SU-DHL-6 (cell line): ENCODE measurements around the gene ERMN.

Experiments used
- EZH2phosphoT487 ChIP-seq: fragments of 200-600 bp; sonication (generic), shearing (Covaris generic); conservative IDR thresholded peaks from 2 replicates; pipeline ENCODE4 v1.6.1; 2018; ENCODE audit warnings: mild to moderate bottlenecking, antibody characterized with exemption, low read length, moderate library complexity, mixed read lengths
- TF ChIP-seq, protein P1 (sequence below): fragments of 200-600 bp; sonication (generic); IDR thresholded peaks from one replicate; pipeline ENCODE4 v1.5.1; 2017; ENCODE audit warnings: antibody characterized with exemption, mild to moderate bottlenecking, low read length, moderate library complexity; ENCODE audit not compliant: insufficient read depth, poor library complexity, severe bottlenecking

DNA sequence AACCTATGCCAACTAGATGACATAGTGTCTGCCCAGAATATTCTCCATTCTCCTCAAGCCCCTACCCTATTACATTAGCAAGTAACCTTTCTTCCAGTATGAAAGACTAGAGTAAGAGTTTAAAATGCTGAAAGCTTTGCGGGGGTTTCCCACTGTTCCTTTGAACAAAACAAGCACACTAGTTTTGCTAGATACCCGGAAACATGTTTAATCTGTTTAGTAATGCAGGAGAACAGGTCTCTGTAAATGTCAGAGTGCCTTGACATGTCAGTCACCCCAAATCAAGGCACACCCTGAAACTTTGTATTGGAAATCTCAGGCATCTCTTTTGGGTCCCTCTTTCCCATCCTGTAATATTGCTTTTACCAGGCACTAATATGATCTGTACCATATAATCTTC, 56.6 kb downstream of the ERMN start:
- TF ChIP-seq, protein P1, sequence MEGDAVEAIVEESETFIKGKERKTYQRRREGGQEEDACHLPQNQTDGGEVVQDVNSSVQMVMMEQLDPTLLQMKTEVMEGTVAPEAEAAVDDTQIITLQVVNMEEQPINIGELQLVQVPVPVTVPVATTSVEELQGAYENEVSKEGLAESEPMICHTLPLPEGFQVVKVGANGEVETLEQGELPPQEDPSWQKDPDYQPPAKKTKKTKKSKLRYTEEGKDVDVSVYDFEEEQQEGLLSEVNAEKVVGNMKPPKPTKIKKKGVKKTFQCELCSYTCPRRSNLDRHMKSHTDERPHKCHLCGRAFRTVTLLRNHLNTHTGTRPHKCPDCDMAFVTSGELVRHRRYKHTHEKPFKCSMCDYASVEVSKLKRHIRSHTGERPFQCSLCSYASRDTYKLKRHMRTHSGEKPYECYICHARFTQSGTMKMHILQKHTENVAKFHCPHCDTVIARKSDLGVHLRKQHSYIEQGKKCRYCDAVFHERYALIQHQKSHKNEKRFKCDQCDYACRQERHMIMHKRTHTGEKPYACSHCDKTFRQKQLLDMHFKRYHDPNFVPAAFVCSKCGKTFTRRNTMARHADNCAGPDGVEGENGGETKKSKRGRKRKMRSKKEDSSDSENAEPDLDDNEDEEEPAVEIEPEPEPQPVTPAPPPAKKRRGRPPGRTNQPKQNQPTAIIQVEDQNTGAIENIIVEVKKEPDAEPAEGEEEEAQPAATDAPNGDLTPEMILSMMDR = no peak
- TF ChIP-seq EZH2phosphoT487 = no peak
